ENCODE data around the gene CCNT2. TPM values are rescaled to one million over a fixed set of nuclear protein-coding genes. Genes with fewer than 3 reads are reported as not detected.
"Not testable (repeated sequence)": the region's sequence is repeated elsewhere in the genome, so short reads cannot be mapped to it uniquely, and the experiment has no call there.

The CCNT2 gene
- total RNA-seq, 1 donor from 2014 or later = 23.9 TPM

DNA sequence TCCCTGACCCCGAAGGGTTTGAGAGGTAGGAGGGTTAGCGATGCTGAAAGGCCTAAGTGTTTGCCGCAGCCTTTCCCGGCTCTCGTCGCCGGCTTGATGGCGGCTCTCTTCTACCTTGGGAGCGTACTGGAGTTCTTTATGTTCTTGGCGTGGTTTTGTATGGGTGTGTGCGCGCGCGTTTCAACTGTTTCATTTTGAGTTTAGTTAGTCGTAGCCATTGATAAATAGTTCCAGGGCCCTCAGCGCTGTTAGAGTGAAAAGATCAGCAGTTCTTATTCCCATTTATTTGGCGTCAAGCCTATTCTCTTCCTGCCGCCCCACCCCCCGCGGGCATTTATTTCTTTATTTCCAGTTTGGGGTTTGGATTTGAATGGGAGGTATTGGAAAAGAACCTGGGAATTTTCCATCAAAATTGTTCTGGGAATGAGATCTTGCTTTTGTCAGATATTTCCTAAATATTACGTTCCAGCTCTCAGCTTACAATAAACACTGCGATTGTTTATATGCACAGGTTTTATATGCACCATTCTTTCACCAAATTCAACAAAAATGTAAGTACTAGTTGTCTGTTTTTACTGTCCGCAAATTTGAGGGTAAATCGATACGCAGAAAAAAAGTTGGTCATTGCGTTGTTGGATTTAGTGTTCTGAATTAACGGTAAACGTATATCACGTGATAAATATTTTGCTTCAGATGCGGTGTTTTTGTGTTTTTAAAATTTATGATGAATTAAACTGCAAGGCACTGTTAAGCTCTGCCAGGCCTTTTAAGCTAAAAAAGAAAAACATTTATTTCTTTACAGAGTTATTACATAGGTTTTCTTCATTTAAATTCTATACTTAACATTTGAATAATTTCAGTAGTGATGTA lies 954 bp downstream of the CCNT2 start:
- no peak for DNase-seq (ENCODE audit: low read depth, low spot score)

GRCh38 chr2:134924912-134925311 lies 6.3 kb downstream of the CCNT2 start:
- no peak for DNase-seq (ENCODE audit: low read depth, low spot score)

DNA sequence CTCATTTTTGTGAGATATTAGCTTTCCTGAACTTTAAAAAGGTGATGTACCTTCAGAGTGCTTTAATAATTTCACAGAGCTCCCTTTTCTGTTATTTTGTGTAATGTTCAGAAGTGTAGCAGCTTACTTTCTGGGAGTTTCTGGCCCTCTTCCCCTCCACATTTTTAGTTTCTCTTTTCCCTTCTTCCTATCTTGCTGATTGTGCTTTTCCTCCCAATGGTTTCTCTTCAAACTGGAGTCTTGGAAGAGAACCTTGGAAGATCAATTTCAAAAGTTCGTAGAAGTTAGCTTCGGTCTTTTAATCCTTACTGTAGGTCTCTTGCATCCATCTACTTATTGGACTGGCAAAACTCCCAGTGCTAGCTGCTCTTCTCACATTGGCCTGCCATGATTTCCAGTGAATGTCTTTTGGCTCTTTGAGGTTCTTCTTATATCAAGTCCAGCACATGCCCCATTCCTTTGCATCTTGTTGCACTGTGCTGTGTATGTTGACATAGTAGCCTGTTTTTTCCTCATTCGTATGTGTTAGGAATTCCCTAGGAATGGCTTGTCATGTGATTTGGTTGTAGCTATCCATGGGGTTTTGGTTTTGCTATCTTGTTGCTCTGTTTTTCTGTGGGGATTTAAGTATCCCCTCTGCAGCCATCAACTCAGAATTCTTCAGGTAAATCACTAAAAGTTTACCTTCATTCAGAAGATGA lies 7.8 kb downstream of the CCNT2 start:
- no peak for DNase-seq (ENCODE audit: low read depth, low spot score)

- DNase-seq (ENCODE audit: low read depth, low spot score) = no peak
Measured at GRCh38 chr2:134927195-134927594, 8.6 kb downstream of the CCNT2 start.

DNA sequence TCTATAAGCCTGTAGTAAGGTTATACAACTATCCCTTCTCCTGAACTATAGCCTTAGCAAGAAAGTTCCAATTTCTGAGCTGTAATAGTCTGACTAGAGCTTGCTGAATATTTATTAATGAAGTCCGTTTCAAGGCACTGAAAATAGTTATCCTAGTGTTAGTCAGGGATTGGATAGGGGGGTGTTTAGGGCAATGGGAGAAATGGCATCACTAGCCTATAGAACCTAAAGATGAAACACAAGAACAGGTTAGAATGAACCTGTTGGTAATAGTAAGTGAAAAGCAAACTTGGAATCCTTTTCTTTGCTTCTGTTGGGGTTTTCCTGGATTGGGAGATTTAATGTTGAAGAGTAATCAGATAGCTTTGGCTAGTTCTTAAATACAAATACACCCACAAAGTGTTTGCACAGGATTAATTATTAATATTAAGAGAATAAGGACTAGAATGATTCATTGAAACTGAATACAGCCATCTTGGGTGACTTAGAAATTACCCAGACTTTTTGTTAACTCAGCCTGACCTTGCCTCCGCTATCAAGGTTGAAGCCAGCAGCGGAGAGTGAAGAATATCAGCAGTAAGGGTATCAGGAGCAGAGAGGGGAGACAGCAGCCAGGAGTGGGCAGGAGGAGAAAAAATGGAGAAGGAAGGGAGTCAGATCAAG lies 14.4 kb downstream of the CCNT2 start:
- no peak for DNase-seq (ENCODE audit: low read depth, low spot score)

DNA sequence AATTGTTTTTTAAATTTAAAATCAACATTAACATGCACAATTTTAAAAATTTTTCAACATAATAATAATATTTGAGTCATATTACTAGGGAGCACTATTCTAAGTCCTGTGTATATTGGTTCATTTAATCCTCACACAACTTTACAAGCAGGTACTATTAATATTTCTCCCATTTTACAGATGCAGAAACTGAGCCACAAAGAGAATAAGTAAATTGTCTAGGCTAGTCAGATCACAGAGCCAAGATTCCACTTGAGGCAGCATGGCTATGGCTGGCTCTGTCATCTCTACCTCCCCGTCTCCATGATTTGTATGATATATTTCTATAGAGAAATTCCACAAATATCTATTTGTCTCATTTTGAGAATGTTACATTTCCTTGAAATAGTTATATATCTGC lies 15.1 kb downstream of the CCNT2 start:
- DNase-seq (ENCODE audit: low read depth, low spot score) = no peak

GRCh38 chr2:134934150-134934549 lies 15.5 kb downstream of the CCNT2 start:
- DNase-seq (ENCODE audit: low read depth, low spot score) = no peak

GRCh38 chr2:134934641-134935040 lies 16.0 kb downstream of the CCNT2 start:
- no peak for DNase-seq (ENCODE audit: low read depth, low spot score)

- DNase-seq (ENCODE audit: low read depth, low spot score) = no peak
Measured at GRCh38 chr2:134936691-134937090, 18.1 kb downstream of the CCNT2 start.

- DNase-seq (ENCODE audit: low read depth, low spot score) = no peak
Measured at GRCh38 chr2:134943540-134943939, 24.9 kb downstream of the CCNT2 start.

DNA sequence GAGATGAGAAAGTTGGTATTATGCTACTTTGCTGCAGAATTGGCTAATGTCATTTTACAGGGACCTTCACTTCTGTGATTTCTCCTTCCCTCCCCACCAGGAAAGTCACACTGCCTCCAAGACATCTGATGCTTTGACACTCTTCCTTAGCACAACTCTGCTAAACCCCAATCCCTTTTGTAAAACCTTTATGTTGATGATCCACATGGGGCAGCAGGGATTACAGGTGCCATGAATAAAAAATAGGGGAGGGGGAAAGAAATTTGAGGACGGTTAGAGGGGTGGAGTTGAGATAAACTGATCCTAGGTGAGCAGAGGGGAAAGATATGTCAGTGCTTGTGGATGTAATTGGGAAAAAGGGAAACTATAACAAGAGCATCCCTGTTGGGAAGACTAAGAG lies 26.4 kb downstream of the CCNT2 start:
- DNase-seq (ENCODE audit: low read depth, low spot score) = no peak

- DNase-seq (ENCODE audit: low read depth, low spot score) = no peak
Measured at GRCh38 chr2:134946073-134946472, 27.5 kb downstream of the CCNT2 start.

- no peak for DNase-seq (ENCODE audit: low read depth, low spot score)
Measured at GRCh38 chr2:134949981-134950708, 31.5 kb downstream of the CCNT2 start.

DNA sequence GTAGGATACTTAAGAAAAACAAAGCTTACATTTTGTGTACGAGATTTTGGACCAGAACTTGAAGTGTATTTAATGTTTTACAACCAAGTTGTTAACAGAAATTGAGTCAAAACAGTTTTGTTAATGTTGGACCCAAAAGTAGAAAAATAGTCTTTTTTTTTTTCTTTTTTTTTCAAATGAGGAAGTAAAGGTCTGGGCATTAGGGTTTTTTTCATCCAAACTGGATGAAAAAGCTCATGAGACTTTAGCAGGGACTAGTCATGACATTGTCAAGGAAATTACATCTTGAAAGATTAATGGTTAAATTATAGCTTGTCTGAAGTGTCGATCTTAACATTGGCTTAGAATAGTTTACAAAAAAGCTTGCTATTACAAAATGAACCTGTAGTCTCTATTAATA lies 32.3 kb downstream of the CCNT2 start:
- DNase-seq (ENCODE audit: low read depth, low spot score) = no peak

DNA sequence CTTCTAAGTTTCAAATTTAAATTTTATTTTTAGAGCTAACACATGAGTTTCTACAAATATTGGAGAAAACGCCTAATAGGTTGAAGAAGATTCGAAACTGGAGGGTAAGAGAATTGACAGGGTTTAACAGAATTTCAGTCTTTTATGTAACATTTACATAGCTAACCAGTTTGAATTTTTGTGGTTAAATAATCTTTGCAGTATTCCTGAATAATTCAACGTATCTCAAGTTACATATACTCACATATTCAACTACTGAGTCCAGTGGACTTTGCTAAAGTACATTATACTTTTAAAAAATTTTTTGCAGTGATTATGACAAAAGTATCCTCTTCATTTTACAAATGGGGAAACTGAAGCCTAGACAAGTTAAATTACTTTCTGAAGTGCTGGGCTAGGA lies 34.0 kb downstream of the CCNT2 start:
- no peak for DNase-seq (ENCODE audit: low read depth, low spot score)

DNA sequence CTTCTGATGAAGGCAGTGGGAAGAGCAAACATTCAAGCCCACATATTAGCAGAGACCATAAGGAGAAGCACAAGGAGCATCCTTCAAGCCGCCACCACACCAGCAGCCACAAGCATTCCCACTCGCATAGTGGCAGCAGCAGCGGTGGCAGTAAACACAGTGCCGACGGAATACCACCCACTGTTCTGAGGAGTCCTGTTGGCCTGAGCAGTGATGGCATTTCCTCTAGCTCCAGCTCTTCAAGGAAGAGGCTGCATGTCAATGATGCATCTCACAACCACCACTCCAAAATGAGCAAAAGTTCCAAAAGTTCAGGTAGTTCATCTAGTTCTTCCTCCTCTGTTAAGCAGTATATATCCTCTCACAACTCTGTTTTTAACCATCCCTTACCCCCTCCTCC lies 35.4 kb downstream of the CCNT2 start:
- no peak for DNase-seq (ENCODE audit: low read depth, low spot score)

DNA sequence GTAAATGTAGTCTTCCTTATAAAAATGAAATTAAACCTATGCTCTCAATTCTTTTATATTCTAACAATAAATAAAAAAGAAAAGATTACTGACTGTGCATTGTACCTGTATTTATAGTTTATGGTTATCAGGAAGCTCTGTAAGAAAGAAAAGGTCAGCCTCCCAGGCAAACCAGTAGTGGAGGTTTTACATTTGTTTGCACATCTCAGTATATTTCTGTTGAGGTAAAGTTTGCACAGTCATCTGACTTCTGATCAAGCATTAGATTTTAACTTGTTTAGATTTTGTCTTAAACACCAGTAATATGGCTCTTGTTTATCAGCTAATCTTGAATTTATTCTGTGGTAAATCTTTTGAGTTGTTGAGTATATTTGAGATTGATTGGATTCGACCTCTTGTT lies 37.1 kb downstream of the CCNT2 start:
- no peak for DNase-seq (ENCODE audit: low read depth, low spot score)

GRCh38 chr2:134957477-134957876 lies 38.9 kb downstream of the CCNT2 start:
- no peak for DNase-seq (ENCODE audit: low read depth, low spot score)

DNA sequence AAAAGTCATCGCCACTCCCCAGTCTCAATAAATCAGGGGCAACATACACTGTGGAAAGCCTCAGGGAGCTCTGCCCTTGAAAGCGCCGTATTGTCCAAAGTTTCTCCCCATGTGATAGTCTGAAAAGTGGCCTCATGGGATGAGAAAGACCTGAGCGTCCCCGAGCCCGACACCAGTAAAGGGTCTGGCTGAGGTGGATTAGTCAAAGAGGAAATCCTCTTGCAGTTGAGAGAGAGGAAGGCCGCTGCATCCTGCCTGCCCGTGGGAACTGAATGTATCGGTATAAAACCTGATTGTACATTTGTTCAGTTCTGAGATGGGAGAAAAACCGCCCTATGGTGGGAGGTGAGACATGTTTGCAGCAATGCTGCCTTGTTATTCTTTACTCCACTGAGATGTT lies 48.5 kb downstream of the CCNT2 start:
- DNase-seq (ENCODE audit: low read depth, low spot score) = not testable (repeated sequence)

DNA sequence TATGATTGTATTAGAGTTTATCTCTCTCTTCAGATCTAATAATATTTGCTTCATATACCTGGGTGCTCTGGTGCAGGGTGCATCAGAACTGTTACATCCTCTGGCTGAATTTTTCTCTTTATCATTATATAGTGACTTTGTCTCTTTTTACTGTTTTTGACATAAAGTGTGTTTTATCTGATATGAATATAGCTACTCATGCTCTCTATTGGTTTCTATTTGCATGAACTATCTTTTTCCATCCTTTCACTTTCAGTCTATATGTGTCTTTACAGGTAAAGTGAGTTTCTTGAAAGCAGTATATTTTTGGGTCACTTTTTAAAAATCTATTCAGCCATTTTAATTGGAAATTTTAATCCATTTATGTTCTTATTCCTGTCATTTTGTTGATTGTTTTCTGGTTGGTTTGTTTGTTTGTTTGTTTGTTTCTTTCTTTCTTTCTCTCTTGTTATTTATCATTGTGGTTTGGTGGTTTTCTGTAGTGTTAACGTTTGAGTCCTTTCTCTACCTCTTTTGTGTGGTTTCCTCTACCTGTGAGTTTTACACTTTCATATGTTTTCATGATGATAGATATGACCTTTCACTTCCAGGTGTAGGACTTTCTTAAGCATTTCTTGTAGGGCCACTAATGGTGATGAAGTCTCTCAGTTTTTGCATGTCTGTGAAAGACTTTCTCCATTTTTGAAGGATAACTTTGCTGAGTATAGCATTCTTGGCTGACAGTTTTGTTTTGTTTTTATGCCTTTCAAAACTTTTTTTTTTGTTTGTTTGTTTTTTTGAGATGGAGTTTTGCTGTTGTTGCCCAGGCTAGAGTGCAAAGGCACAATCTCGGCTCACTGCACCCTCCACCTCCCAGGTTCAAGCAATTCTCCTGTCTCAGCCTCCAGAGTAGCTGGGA lies 54.9 kb downstream of the CCNT2 start:
- no peak for DNase-seq (ENCODE audit: low read depth, low spot score)
